HG02642 (cell line): ENCODE results near the gene SMCO2.

Source experiments
- ATAC-seq: cut with Tn5 transposase; IDR thresholded peaks from one replicate; pipeline ENCODE4 v1.9.1; 2021; ENCODE audit warnings: mild to moderate bottlenecking; ENCODE audit not compliant: unreplicated experiment, poor library complexity

The SMCO2 gene

DNA sequence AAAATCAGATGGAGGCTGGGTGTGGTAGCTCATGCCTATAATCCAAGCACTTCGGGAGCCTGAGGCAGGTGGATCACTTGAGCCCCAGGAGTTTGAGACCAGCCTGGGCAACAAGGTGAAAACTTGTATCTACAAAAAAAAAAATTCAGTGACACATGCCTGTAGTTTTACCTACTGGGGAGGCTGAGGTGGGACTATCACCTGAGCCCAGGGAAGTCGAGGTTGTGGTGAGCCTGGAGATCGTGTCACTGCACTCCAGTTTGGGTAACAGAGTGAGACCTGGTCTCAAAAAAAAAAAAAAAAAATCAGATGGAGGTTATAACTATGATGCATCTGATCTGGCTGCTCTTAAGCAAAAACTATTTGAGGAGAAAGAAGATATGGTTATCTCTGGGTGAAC lies 50.9 kb downstream of the SMCO2 start:
- ATAC-seq, result no peak

- ATAC-seq, result no peak
These were observed 51.6 kb downstream of the SMCO2 start for GRCh38 chr12:27498149-27498548.

- no peak for ATAC-seq
These were observed 52.2 kb downstream of the SMCO2 start for GRCh38 chr12:27498761-27499160.

- no peak for ATAC-seq
These were observed 52.8 kb downstream of the SMCO2 start for GRCh38 chr12:27499377-27499776.

GRCh38 chr12:27500546-27500945 lies 54.0 kb downstream of the SMCO2 start:
- no peak for ATAC-seq

GRCh38 chr12:27502021-27502435 lies 55.5 kb downstream of the SMCO2 start:
- ATAC-seq, result no peak

GRCh38 chr12:27504507-27504906 lies 58.0 kb downstream of the SMCO2 start:
- ATAC-seq, result no peak

GRCh38 chr12:27505109-27505508 lies 58.6 kb downstream of the SMCO2 start:
- ATAC-seq, result no peak

GRCh38 chr12:27505761-27506160 lies 59.2 kb downstream of the SMCO2 start:
- no peak for ATAC-seq

DNA sequence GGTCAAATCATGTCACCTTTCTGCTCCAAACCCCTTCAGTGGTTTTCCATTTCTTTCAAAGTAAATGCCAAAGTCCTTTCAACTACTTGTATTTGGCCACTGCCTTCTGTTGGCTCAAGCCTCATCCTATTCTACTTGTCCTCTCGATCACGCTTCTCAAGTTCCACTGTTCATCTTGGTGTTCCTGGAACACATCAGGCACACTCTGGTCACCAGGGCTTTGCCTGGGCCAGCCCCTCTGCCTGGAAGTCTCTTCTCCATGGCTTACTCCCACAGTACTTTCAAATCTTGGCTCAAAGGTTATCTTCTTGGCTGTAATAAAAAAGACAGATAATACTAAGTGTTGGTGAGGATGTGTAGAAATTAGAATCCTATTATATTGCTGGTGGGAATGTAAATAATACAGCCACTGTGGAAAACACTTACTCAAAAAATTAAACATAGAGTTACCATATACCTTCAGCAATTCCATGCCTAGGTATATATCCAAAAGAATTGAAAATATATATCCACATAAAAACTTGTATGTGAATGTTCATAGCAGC lies 60.2 kb downstream of the SMCO2 start:
- ATAC-seq, result no peak

DNA sequence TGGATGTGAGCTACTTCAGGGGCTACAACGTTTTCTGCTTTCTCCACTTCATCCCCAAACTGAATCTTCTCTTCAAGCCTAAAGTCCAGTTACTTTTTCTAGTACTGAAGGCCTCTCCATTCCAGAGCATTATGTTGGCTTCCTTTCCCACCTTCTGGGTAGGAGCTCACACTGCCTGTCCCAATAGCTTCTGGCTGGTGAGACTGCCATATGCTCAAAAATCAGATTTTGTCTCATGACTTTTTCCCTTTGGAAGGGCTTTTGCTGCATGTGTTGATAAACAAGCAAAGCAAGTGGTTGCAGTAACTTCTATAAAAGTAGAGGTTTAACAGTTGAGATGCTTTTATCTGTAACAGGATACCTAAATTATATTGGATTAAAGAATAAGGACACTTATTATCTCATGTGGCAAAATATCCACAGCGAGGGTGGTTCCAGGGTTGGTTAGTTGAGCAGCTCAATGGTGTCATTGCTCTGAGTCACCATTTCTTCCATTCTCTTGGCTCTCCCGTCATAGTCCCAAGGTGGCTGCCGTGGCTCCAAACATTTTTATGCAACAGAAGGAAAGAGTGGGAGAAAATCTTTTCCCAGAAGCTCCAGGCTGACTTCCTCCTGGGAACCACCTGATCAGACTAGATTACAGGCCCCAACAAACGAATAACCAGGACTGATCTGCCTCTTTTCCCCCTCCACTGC lies 62.3 kb downstream of the SMCO2 start:
- no peak for ATAC-seq

- ATAC-seq, result no peak
These were observed 64.6 kb downstream of the SMCO2 start for GRCh38 chr12:27511031-27511722.

DNA sequence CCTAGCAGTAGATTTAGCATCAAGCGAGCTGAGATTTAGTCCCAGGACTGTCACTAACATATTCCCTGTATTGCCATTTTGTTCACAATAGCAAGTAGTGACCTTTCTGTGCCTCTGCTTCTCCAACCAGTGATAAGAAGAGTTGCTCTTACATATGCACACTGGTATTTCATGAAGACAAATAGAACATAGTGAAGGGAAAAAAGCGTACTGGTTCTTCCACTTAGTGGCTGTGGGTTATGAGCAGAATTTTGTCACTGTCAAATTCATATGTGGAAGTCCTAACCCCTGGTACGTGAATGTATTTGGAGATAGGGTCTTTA lies 65.1 kb downstream of the SMCO2 start:
- ATAC-seq, result no peak

DNA sequence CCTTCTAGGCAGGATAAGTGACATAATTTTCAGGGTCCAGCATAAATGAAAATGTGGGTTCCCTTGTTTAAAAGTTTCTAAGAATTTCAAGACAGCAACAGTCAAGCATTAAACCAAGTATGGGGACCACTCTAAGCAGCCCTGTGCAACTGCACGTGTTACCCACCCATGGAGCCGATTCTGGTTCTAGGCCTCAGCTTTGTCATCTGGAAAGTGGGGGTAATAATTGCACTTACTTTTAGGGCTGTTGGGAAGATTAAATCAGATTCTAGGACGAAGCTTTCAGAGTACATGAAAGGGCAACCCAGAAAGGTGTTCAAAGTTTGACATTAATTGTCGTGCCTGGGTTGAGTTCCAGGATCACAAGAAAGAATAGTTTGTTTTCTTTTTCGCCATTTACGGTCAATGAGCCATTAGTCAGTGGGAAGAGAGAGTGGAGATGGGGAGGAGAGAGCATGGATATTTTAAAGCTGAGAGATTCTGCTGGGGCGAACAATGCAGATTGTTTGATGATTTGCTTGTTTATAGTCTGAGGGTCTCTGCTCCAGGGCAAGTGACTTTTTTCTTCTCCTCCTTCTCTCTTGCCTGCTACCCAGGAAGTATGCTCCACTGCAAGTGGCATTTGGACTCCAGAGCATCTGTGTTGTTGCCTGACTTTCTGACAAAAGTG lies 66.8 kb downstream of the SMCO2 start:
- ATAC-seq, result no peak

- ATAC-seq, result no peak
These were observed 69.1 kb downstream of the SMCO2 start for GRCh38 chr12:27515671-27516070.

DNA sequence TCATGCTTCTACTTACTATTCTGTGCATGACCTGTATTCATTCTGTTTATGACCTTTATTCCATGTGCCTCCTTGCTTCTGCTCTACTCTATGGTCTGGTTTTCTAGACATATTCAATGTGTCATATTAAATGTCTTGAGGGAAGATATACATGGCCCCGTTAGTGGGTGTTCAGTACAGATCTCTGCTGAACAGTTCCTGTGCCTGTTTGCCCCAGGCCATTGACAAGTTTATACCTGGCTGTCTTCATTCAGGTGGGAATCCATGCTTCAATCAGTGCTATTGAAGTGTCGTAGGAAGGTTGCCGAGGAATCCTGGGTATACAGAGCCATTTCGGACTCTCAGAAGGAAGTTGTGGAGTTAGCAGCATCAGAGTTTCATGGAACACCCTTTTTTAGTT lies 70.1 kb downstream of the SMCO2 start:
- no peak for ATAC-seq

GRCh38 chr12:27517546-27517945 lies 71.0 kb downstream of the SMCO2 start:
- no peak for ATAC-seq

GRCh38 chr12:27517961-27518665 lies 71.6 kb downstream of the SMCO2 start:
- ATAC-seq, result no peak

- no peak for ATAC-seq
These were observed 74.5 kb downstream of the SMCO2 start for GRCh38 chr12:27521066-27521465.

- ATAC-seq, result no peak
These were observed 75.4 kb downstream of the SMCO2 start for GRCh38 chr12:27521981-27522380.

DNA sequence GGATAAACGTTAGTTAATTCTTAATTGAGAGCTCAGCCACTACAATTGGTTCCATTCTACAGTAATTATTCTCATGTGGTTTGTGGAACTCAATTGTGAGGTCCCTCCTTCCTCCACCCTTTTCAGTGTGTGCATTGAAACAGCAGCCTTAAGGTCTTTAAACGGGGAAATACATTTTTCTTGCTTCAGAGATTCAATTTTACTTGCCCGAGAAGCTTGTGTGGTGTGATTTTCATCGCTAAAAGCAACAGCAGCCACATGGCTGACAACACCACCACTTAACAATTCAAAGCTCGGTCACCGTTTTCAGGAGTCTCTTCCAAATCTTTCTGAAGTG lies 76.7 kb downstream of the SMCO2 start:
- peak; percentile 9 for ATAC-seq
